ENCODE results near the gene ZNRD2. TPM values are rescaled to one million over a fixed set of nuclear protein-coding genes. Genes with fewer than 3 reads are reported as not detected.

Gene ZNRD2
- total RNA-seq, 1 experiment from 2014 or later, result 137 TPM

DNA sequence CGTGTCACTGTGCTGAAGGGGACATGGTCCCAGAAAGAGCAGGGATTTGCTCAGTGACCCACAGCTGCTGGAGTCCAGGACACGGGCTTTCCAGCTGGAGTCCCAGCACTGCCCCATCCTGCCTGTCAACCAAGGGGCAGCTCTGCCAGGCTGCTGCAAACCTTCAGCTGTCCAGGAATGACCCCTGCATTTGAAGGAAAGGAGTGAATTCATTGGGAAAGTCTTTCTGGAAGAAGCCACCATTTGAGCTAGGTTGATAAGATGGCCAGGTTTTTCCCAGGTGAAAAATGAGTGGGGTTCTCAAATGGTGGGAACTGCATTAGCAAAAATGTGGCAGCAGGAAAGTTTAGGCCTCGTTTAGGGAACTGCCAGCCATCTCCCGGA, 16.0 kb downstream of the ZNRD2 start:
- no peak for DNase-seq (ENCODE audit: low read depth)

DNA sequence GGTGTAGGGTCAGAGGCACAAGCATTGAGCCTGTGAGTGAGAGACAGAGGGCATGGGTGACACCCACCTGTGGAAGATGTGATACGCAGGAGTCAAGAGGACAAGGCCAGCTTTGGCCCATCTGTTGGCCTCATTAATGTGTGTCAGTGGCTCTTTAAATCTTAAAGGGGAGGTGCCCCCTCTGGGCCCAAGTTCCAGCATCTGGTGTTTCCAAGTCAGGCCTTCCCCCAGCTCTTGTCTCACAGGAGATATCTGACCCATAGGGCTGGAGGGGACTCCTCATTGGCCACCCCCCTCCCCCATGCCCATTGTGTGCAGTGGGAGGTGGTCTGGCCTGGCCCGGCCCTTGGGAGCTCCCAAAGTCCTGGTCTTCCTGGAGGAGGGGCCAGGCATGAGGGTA, 16.4 kb downstream of the ZNRD2 start:
- DNase-seq (ENCODE audit: low read depth), result no peak

DNA sequence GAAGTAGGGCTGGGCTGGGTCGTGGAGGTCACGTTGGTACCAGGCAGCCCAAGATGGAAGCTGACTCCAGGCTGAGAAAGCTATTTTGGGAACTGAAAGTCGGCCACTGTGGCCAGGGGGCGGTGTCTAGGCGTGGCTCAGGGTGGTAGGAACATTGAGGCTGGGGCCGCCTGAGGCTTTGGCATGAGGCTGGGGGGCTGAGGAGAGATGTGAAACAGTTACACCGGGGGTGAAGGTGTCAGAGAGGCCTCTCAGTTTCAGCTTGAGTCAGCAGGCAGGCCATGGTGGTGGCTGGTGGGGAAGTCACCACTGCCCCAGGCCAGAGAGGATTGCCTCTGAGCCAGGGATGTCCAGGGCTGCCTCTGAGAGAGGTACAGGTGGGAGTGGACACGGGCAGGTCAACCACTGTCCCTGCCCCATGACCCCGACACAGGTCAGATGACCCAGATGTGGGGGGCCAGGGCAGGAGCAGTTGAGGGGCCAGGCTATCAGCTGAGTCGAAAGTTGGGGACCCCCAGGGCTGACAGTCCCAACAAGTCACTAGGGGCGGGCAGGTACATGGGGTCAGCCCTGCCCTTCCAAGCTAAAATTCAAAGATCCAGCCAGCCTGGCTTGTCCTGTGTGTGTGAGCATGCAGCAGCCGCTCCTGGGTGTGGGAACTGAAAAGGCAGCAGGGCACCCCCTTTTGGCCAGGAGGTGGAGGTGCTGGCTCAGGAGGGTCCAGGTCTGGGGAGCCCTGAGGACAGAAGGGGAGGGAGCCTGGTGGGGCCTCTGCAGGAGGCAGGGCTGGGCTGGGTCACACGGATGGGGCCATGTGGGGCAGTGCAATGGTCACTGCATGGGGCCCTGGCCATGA, 18.1 kb downstream of the ZNRD2 start:
- DNase-seq (ENCODE audit: low read depth), result peak; percentile 57

DNA sequence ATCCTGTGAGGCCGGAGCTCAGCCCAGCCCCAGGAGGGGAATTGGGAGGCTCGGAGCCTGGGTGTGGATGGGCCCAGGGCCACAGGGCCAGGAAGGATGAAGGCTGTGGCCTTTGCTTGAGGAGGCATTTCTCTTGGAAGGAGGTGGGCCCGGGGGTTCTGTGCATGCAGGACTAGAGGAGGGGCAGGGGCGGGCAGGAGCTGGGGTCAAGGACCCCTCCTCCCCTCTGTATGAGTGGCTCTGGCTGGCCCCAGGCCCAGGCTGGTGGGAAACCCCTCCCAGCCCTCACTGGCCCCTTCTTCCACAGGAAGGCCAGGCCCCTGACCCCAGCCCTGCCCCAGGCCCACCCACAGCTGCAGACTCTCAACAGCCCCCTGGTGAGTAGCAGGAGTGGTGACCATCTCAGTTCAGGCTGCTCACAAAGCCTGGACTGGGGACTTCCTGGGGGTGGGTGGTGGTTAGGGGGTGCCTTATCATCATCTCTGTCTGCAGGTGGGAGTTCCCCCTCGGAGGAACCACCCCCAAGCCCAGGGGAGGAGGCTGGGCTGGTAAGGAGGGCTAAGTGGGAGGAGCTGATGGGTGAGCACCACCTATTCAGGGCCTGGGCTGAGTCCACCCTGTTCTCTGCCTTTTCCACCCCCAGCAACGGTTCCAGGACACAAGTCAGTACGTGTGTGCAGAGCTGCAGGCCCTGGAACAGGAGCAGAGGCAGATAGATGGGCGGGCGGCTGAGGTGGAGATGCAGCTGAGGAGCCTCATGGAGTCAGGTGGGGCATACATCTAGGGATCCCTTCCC, 19.4 kb downstream of the ZNRD2 start:
- no peak for DNase-seq (ENCODE audit: low read depth)

DNA sequence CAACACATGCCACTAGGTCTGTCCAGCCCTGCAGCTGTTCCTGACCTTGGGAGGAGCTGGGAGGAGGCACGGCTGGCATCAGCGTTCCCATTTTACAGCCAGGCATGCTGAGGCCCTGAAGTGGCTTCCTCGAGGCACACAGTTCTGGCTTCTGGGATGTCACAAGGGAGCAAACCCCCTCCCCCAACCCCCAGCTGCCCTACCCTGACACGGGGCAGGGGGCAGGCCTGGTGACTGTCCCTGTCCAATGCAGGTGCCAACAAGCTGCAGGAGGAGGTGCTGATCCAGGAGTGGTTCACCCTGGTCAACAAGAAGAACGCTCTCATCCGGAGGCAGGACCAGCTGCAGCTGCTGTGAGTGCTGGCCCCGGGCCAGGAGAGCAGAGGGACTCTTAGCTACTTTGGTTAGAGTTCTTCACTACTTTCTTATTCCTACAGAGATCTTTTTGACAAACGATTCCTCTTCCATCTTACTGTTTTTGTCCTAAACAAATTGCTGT, 20.0 kb downstream of the ZNRD2 start:
- no peak for DNase-seq (ENCODE audit: low read depth)

DNA sequence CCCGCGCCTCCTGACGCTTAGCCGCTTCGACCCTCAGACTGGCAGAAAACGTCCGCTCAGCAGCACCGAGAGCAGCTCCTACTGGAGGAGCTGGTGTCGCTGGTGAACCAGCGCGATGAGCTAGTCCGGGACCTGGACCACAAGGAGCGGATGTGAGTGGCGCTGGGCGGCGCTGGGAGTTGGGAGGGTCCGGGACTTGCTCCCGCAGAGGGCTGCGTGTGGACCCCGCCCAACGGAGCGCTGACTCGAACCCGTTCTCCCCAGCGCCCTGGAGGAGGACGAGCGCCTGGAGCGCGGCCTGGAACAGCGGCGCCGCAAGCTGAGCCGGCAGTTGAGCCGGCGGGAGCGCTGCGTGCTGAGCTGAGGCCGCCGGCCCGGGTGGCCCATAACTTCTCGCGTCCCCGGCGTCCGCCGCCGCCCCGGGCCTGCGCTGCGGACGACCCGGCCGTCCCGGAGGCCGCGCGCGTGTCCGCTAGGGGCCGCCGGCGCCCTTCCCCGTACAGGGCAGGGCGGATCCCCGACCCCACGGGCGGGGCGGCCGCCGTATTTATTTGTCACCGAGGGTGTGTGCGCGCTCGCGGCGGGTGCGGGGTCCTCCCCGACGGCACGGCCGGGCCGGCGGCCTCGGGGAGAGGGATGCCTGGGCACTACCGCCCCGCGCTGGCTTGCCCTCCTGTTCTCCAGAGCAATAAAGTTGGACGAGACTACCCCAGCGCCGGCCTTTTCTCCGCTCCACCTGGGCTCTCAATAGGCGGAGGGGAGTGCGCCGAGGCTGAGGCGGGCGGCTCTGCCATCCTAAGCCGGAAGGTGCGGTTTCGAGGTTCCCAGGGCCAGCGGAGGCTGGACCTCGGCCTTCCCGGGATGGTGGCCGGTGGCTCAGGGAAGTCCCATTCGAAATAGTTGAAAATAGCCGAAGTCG, 21.9 kb downstream of the ZNRD2 start:
- DNase-seq (ENCODE audit: low read depth), result no peak

DNA sequence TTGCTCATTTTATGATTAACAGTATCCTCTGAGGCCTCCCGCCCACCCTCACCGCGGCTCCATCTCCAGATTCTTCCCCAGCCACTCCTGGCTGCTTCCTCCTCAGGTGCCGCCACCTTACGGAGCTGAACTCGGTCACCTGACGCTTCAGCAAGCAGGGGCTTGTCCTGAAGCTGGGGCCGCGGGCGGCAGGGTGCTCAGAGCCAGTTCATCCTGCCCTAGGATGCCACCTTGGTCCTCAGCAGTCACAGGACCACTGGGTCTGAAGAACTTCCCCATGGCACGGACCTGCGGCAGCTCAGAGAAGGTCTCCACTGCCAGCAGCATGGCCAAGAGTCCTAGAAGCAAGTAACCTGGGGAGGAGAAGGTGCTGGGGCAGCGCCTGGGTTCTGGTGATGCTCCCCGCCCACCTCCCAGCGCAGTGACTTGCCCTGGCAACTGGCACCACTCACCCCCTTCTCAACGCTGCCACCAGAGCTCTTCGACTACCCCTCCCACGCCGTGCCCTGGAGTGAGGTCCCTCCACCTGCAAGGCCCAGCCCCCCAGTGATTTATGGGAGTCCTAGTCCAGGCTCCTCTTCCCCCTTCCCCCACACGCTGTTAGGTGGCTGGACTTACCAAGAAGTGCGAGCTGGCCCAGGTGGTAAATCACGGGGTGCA, 22.7 kb downstream of the ZNRD2 start:
- no peak for DNase-seq (ENCODE audit: low read depth)

DNA sequence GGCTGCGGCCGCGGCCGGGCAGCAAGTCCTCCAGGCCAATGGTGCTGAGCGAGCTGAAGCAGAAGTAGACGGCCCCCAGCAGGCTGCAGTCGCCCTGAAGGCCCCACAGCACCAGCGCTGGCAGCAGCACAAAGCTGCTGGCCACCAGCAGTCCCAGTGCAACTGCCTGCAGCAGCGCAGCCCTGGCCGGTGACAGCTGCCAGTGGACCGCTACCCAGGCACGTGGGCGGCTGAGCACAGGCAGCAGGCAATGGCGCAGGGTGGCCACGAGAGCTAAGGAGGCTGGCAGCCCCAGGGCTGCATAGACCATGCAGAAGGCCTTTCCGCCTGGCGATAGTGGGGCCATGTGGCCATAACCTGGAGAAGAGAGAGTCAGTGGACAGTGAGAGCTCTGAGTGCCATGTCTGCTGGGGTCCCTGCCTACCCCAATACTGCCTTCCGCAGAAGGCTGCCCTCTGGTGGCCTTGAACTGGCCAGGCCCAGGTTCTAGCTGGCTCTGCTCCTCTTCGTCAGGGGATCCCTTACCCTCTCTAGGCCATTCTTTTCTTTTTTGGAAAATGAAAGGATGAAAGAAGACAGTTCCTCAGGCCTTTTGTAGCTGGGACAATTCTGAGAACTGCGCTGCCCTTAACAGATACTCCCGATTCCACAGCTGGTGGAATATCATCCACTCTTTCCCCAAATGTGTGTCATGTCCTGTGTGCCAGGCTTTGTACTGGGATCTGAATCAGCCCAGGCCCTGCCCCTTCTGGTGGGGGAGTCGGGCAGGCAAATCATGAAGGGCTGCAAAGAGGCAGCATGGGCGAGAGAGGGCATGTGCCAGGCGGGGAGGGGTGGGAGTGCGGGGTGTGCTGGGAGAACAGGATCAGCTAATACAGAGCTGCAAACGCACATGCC, 23.5 kb downstream of the ZNRD2 start:
- no peak for DNase-seq (ENCODE audit: low read depth)

DNA sequence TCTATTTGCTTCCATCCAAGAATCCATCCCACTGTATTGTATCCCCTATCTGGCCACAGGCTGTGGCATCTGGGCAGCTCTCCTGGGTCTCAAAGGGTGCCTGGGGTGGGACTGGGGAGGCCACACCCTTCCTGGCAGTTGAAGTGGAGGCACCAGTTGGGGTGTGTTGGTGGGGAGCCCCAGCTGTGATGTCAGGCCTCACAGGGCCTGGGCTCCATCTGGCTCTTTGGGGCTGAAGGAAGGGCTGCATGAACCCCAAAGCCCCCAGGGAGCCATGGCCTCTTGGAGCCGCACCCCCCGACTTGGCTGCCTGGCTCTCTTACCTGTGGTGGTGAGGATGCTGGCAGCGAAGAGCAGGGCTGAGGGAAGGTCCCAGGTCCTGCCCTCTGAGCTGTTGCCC, 24.9 kb downstream of the ZNRD2 start:
- no peak for DNase-seq (ENCODE audit: low read depth)

DNA sequence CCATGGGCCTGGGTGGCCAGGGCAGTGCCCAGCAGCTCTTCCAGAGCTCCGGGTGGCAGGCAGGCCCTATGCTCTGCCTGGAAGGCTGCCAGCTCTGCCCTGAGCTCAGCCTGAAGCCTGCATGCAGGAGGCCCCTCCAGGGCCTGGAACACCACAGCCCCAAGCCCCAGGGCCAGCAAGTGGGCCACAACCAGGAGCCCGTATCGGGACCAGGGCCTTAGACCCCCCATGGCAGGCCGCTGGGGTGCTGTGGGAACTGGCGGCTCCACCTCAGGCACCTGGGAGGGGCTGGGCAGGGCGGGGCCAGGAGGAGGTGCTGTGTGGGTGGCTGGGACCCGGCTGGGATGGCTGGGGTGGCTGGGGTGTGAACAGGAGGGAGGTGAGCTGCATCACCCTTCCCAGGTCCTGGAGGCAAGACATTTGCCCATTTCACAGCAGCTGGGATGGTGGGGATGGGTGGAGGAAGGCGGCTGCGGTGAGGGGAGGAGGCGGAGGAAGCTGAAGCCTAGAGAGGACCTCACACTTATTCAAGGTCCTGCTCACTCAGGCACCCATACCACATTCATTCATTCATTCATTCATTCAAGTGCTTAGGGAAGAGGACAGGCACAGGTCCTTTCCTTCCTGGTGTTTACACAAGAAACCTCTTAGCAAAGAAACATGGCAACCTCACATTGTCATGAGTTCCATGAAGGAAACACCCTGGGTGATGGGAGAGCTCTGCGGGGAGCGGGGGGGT, 25.4 kb downstream of the ZNRD2 start, which contains the start of gene KCNK7:
Gene KCNK7 (minus strand): TSS at position 258 of the 739 bp plus-strand sequence. CDS start 28 bp downstream, at position 230.
- no peak for DNase-seq (ENCODE audit: low read depth)

DNA sequence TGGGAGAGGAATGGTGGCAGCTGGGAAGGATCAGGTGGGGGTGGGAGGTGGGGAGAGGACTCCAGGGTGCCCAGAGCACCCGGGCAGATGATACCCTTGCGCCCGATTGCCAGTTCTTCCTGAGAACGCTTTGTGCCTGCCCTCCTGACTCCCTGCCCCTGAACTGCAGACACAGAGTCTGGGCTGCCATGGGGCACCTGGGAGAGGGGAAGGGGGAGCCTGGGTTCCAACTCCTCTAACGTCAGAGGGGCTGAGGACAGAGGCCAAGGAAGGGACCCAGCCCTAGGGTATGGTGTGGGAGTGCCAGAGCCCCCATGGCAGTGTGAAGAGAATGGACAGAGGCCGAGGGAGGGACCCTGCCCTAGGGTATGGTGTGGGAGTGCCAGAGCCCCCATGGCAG, 26.2 kb downstream of the ZNRD2 start:
- DNase-seq (ENCODE audit: low read depth), result no peak

DNA sequence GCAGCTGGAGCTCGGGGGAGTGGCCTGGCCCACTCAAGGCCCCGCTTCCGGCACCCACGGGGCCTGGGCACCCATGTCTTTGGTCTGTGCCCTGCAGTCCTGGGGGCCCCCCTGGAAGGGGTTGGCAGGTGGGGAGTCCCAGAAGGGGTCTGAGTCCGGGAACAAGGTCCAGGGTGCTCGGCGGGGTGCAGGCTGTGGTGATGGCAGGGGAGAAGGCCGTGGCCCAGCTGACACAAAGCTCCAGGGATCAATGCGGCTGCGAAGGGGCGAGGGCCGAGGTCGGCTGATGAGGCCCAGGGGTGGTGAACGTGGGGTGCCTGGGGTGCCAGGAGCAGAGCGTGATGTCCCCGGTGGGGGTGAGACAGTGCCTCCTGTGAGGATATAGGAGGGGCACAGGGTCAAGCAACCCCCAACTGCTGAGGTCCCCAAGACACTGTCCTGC, 28.0 kb downstream of the ZNRD2 start:
- no peak for DNase-seq (ENCODE audit: low read depth)

DNA sequence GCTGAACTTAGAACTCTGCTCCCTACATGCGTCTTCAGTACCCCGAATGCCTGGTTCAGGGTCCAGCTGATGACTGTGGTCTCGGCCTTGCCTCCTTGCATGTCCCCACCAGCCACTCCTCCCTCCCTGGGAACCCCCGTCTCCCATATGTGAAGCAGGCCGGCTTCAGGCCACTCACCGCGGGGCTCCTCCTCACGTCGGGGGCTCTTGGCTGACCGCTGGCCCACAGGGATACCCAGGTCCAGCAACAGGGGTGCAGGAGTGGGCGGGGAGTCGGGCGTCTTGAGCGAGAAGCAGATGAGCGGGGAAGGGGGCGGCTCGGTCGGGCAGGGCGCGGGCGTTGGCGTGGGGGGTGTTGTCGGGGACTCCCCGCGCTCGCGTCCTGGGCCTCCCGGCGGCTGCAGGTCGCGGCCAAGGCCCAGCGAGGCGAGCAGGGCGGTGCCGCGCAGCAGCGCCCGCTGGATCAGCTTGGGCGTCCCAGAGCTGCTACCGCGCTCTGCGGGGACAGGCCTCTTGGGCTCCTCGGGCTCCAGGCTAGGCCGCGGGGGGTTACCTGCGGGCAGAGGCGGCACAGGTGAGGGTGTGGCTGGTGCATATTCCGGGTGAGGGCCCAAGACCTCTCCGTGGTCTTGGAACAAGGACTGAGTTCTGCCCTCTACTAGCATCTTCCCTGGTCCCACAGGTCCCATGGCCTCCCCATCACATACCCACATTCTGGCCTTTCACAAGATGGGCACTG, 29.1 kb downstream of the ZNRD2 start:
- no peak for DNase-seq (ENCODE audit: low read depth)

DNA sequence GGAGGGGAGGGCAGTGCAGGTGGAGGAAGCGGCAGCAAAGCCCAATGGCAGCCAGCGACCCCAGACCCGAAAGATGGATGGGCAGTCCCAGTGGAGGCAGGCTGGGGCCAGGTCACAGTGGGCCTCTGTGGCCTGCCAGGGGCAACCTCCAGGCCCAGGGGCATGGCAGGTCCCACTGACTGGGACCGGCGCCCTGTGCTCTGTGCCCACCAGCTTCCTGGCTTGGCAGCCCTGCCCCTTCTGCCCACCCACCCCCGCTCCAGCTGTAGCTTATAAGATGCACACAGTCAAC, 29.6 kb downstream of the ZNRD2 start:
- no peak for DNase-seq (ENCODE audit: low read depth)

DNA sequence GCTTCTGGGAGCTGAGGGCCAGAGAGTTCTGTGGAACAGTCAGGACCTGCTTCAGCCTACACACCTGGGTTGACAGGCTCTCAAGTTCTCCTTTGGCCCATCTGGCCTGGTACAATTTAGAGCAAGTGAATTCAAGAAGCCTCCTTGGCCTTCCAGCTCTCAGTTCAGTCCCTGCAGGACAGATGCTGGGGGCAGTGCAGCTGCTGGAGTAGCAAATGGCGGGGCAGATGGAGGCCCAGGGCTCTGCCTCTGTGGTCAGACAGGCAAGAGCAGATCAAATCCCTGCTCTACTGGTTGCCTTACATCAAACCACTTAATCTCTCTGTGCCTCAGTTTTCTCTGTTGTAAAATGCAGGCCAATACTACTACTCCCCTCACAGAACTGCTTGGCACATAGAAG, 34.0 kb downstream of the ZNRD2 start:
- no peak for DNase-seq (ENCODE audit: low read depth)

DNA sequence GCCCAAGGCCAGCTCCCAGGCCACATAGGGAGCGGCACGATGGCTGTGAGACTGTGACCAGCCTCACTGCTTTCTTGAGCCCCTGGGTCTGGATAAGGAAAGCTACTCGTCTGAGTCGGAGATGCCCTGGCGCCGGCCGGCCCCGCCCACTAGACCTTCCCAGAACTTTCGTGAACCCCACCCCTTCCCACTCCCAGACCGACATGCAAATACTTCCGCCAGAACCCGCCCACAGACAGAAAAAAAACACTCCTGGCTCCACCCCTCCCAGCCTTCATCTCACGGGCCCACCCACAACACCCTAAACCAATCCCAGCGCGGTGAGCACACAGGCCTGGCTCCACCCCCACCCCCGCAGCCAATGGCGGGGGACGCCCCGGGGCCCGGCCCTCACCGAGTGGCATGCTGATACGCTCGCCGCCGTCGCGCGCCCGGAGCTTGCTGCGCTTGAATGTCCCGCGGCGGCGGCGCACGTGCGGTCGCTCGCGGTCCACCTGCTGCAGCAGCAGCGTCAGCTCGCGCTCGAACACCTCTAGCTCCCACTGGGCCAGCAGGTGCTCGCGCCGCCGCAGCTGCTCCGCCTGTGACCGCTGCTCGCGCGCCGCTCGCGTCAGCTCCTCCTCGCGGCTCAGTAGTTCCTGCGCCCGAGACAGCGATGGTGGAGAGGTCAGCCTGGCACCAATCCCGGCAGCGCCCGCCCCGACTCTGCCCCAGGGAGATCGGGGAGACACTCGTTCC, 36.8 kb downstream of the ZNRD2 start:
- peak; percentile 25 for DNase-seq (ENCODE audit: low read depth)

DNA sequence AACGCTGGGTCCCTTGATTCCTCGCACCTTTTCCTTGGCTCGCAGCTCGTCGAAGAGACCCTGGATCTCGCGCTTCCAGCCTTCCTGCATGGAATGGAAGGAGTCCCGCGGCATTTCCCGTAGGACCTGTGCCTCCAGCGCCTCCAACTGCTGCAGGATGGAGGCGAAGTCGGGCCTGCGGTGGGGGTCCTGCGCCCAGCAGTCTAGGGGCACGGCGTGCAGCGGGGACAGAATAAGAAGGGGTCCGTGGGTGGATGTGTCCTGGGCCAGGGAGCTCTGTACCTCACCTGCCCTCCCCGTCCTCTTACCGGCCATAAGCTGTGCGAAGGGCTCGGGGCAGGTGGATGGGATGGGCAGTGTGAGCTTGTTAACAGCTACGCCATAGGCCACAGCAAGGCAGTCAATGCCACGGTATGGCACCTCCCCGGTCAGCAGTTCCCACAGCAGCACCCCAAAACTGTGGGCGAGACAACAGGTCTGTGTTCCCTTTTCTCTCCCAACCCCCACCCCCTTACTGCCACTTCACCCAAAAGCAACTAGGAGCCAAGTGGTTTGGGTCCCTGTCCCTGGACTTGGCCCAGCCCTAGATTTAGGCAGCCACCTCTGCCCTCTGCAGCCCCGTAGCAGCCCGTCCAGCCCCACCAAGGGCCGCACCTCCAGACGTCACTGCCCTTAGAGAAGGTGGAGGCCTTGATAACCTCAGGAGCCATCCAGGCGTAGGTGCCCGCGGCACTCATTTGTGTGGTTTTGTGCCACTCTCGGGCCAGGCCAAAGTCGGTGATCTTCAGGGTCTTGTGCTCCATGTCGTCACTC, 37.5 kb downstream of the ZNRD2 start:
- no peak for DNase-seq (ENCODE audit: low read depth)
